ENCODE data around the gene DRC1. TPM values are rescaled to one million over a fixed set of nuclear protein-coding genes. Genes with fewer than 3 reads are reported as not detected.
A peak's percentile ranks its signal among the peaks of the same experiment; 100 is the strongest.

DRC1 gene
- total RNA-seq, 1 donor from 2014 or later = 2.3 TPM

DNA sequence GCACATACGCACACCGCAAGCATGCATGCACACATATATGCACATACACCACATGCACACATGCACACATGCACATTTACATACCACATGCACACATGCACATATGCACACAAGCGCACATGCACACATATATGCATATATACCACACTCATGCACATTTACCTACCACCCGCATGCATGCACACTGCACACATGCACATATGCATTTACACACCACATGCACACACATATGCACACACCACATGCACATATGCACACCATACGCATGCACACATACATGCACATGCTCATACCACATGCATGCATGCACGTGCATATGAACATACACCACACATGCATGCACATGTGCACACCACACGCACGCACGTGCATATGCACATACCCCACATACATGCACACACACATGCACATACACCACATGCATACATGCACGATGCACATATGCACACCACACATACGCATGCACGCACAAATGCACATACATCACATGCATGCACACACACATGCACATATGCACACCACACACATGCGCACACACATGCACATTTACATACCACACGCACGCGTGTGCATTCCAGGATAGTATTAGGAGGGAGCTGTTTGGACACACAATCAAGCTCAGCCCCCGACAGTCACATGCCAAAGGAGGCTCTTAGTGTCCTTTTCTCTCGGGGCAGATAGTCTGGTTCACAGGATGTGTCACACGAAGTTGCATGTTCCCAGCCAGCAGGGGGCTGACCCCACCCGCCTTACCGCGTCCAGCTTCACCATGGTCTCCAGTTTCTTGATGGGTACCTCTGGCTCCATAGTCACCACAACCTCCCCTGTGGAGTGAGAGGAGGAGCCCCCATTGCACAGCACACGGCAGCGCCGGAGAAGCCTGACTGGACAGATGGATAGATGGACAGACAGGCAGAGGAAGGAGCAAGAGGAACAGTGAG is 70.3 kb downstream of the DRC1 start:
- DNase-seq = no peak
- Mint-ChIP-seq H3K27me3 (ENCODE audit: unreplicated experiment) (peaks cover 7% of the 10 kb centered on the region), H3K9me3 (ENCODE audit: unreplicated experiment) (peaks cover 6% of the 10 kb centered on the region), H3K4me1 (ENCODE audit: low read depth, unreplicated experiment) (no peaks in the 10 kb centered on the region), H3K4me3 (ENCODE audit: unreplicated experiment) (no peak overlapping the region), H3K27ac (ENCODE audit: unreplicated experiment) (peak overlapping the region; percentile 59), H3K36me3 (ENCODE audit: unreplicated experiment) (no peaks in the 10 kb centered on the region)
- TF ChIP-seq, protein P1, sequence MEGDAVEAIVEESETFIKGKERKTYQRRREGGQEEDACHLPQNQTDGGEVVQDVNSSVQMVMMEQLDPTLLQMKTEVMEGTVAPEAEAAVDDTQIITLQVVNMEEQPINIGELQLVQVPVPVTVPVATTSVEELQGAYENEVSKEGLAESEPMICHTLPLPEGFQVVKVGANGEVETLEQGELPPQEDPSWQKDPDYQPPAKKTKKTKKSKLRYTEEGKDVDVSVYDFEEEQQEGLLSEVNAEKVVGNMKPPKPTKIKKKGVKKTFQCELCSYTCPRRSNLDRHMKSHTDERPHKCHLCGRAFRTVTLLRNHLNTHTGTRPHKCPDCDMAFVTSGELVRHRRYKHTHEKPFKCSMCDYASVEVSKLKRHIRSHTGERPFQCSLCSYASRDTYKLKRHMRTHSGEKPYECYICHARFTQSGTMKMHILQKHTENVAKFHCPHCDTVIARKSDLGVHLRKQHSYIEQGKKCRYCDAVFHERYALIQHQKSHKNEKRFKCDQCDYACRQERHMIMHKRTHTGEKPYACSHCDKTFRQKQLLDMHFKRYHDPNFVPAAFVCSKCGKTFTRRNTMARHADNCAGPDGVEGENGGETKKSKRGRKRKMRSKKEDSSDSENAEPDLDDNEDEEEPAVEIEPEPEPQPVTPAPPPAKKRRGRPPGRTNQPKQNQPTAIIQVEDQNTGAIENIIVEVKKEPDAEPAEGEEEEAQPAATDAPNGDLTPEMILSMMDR (IDR thresholded peaks at IDR 0.05; ENCODE audit: partially characterized antibody, unreplicated experiment) = peak; percentile 41

DNA sequence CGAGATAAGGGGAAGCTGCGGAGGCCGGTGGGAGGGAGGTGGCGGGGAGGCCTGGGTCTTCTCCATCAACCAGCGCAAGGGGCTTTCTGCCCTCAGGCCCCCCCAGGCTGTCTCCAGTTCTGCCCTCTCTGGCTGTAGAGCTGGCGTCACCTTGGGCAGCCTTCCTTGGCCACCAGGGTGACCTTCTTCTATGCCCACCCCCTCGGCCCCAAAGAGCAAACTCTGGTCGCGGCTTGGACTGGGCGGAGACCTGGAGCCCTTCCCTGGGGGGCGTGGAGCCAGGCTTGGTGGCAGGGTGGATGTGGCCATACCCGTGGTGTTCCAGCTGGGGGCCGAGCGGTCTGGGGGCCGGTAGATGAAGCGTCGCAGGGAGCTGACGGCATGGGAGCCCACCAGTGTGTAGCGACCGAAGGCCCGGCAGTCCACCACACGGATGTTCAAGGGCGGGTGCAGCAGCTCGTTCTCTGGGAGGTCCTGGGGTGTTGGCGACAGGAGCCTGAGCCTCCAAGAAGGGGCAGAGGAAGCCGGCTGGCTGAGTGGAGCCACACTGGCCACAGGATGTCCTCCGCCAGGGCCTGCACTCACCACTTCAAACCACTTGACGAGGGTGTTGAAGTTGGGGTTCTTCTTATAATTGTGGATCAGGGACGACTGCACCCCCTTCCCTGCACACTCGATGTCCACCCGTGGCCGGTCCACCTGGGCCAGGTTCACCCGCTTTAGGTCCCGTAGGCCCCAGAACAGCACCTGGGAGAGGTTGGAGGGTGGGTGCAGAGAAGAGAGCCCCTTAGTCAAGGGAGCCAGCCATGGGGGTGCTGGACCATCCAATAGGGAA is 71.3 kb downstream of the DRC1 start:
- Mint-ChIP-seq H3K36me3 (ENCODE audit: unreplicated experiment) (no peaks in the 10 kb centered on the region), H3K27me3 (ENCODE audit: unreplicated experiment) (peaks cover 7% of the 10 kb centered on the region), H3K27ac (ENCODE audit: unreplicated experiment) (no peak overlapping the region), H3K9me3 (ENCODE audit: unreplicated experiment) (peaks cover 6% of the 10 kb centered on the region), H3K4me3 (ENCODE audit: unreplicated experiment) (no peak overlapping the region), H3K4me1 (ENCODE audit: low read depth, unreplicated experiment) (peaks cover 3% of the 10 kb centered on the region)
- no peak for DNase-seq
- TF ChIP-seq, protein P1 (IDR thresholded peaks at IDR 0.05; ENCODE audit: partially characterized antibody, unreplicated experiment) = no peak

DNA sequence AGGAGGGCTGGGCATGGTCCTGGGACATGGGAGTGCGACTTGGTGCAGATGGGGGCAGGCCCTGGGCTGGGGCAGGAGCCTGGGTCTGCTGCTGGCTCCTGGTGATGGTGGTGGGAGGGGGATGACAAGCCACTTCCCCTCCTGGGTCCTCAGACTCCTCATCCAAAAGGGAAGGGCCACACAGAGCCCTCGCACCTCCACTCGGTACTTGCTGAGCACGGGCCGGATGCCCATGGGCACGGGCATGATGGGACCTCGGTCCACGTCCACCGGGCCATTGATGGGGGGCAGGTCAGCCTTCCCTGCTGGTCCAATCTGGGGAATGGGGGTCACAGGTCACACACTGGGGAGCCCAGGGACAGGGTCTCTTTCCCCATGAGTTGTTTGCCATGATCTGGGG is 72.1 kb downstream of the DRC1 start:
- peaks cover 3% of the 10 kb centered on the region for H3K4me1 Mint-ChIP-seq (ENCODE audit: low read depth, unreplicated experiment)
- no peak overlapping the region for H3K4me3 Mint-ChIP-seq (ENCODE audit: unreplicated experiment)
- H3K9me3 Mint-ChIP-seq (ENCODE audit: unreplicated experiment) = peaks cover 6% of the 10 kb centered on the region
- H3K36me3 Mint-ChIP-seq (ENCODE audit: unreplicated experiment) = no peaks in the 10 kb centered on the region
- H3K27ac Mint-ChIP-seq (ENCODE audit: unreplicated experiment) = no peak overlapping the region
- H3K27me3 Mint-ChIP-seq (ENCODE audit: unreplicated experiment) = peaks cover 7% of the 10 kb centered on the region
- DNase-seq = no peak
- TF ChIP-seq, protein P1 (IDR thresholded peaks at IDR 0.05; ENCODE audit: partially characterized antibody, unreplicated experiment) = no peak

DNA sequence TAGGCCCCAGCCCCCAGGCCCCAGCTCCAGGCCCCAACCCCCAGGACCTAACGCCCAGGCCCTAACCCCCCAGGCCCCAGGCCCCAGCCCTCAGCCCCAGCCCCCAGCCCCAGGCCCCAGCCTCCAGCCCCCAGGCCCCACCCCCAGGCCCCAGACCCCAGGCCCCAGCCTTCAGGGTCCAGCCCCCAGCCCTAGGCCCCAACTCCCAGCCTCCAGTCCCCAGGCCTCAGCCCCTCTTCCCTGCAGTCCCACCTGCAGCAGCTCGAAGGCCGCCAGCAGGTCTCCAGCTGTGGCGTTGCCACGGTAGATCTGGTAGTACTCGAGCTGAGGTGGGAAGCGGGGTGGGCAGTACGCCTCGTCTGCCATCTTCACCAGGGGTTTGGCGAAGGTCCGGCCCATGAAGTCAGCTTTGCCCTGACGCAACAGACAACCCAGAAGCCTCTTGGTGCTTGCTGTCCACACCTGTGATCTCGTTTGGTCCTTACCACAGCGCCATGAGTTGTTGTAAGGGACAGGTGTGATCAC is 72.6 kb downstream of the DRC1 start:
- no peak overlapping the region for H3K27ac Mint-ChIP-seq (ENCODE audit: unreplicated experiment)

More for the DNA sequence above, 72.6 kb downstream of the DRC1 start:
- peaks cover 3% of the 10 kb centered on the region for H3K9me3 Mint-ChIP-seq (ENCODE audit: unreplicated experiment)
- H3K4me1 Mint-ChIP-seq (ENCODE audit: low read depth, unreplicated experiment) = peaks cover 3% of the 10 kb centered on the region
- H3K4me3 Mint-ChIP-seq (ENCODE audit: unreplicated experiment) = no peak overlapping the region
- TF ChIP-seq, protein P1 (IDR thresholded peaks at IDR 0.05; ENCODE audit: partially characterized antibody, unreplicated experiment) = no peak
- DNase-seq = no peak
- peaks cover 7% of the 10 kb centered on the region for H3K27me3 Mint-ChIP-seq (ENCODE audit: unreplicated experiment)
- no peaks in the 10 kb centered on the region for H3K36me3 Mint-ChIP-seq (ENCODE audit: unreplicated experiment)
